Body of pancreas (tissue), 4 donors: ENCODE measurements around the gene VTN. TPM values are rescaled to one million over a fixed set of nuclear protein-coding genes. Genes with fewer than 3 reads are reported as not detected.

Experiments
- ATAC-seq: fragments of 150-250 bp; one replicate; pipeline ENCODE4 v1.9.1; 2016
- DNase-seq, 4 donors: peaks; one replicate each; pipeline ENCODE4 v3.0.0-alpha.2; 2019
- H3K27ac ChIP-seq, 4 donors: fragments of 200-600 bp; sonication (generic); 1 replicate in 3 of 4; 2 replicates in 1 of 4; pipeline versions ENCODE4 v1.5.1 to v1.6.1; 2016 to 2019; ENCODE audit warnings: mild to moderate bottlenecking in 1 of 4, mixed read lengths in 1 of 4, moderate library complexity in 1 of 4
- H3K27me3 ChIP-seq, 2 donors: fragments of 200-600 bp; sonication (generic); one replicate each; pipeline ENCODE4 v1.6.0; 2016; ENCODE audit warnings: mild to moderate bottlenecking in 1 of 2
- H3K36me3 ChIP-seq, 2 donors: fragments of 200-600 bp; sonication (generic); replicated peaks in 1 of 2; 2 replicates each; pipeline ENCODE4 v1.5.1; 2016; ENCODE audit warnings: low read depth in 2 of 2; ENCODE audit not compliant: insufficient read depth in 1 of 2
- H3K4me1 ChIP-seq: fragments of 200-600 bp; sonication (generic); one replicate; pipeline ENCODE4 v1.6.0; 2016
- H3K4me3 ChIP-seq, 2 donors: fragments of 200-600 bp; sonication (generic); 1 replicate in 1 of 2; 2 replicates in 1 of 2; pipeline ENCODE4 v1.5.1; 2016 to 2019
- H3K9me3 ChIP-seq, 3 donors: fragments of 200-600 bp; sonication (generic); 1 replicate in 2 of 3; 2 replicates in 1 of 3; pipeline ENCODE4 v1.5.1; 2016
- POLR2A ChIP-seq, 3 donors: fragments of 450-650 bp; IDR thresholded peaks; one replicate each; pipeline ENCODE4 v1.6.1; 2016; ENCODE audit warnings: antibody characterized with exemption in 3 of 3, mild to moderate bottlenecking in 2 of 3
- WGBS, 2 donors: methylation state at CpG; one replicate each; pipeline ENCODE4 v1.1.5; 2017; 5-methylcytosine and 5-hydroxymethylcytosine counted together
- intact Hi-C: fragments of 100-400 bp; cut with DNase I; formaldehyde crosslinking; loops from one replicate; pipeline ENCODE4 v1.15.1; 2023
- total RNA-seq, 2 donors: library from RNA; depleted of rRNA; stranded (reverse); fragments of >200 nt; gene quantifications; one replicate each; pipeline ENCODE4 v1.1.0, GENCODE V29; 2016
- TF ChIP-seq, protein P1 (sequence below), 7 experiments: fragments of 450-650 bp in 4 of 7; fragments of 200-600 bp in 3 of 7; sonication (generic) in 3 of 7; IDR thresholded peaks; one replicate each; pipeline ENCODE4 v1.5.1; 2016 to 2019; ENCODE audit warnings: antibody characterized with exemption in 7 of 7

Gene VTN
- total RNA-seq, 2 donors from 2014 or later: 4.2 to 6.6 TPM

DNA sequence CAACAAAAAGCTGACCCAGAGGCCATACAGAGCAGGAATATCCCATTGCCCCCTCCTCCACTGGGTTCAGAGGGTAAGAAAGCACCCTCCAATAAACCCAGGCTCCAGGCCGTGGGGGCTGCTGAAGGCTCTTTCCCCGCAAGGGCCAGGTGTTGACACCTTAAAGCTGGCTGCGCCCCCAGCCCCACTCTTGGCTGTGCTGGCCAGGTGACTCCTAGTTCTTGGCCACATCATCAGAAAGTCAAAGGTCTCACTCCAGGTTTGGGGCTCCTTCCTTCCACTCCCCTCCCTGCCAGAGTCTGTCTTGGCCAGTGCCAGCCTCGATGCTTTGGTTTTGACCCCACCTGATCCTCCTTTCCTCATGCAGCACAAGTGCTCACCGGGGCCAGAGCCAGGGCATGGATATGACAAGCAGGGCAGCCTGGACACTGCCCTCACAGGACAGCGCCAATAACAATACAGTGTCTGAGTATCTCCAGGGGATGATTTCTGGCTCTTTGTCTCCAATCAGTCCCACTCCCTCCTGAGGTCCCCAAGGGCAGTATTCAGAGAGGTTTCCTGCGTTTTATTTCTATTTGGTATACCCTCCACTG, 27.7 kb upstream of the VTN start:
- no peaks in the 10 kb centered on the region for H3K4me1 ChIP-seq
- no peak overlapping the region for H3K4me3 ChIP-seq
- H3K27ac ChIP-seq: no peak overlapping the region
- peaks cover 0 to 19% of the 10 kb centered on the region in 2 donors for H3K36me3 ChIP-seq
- intact Hi-C loops: no loop called here
- no peak for TF ChIP-seq POLR2A (IDR thresholded peaks at IDR 0.05)
- TF ChIP-seq, protein P1, sequence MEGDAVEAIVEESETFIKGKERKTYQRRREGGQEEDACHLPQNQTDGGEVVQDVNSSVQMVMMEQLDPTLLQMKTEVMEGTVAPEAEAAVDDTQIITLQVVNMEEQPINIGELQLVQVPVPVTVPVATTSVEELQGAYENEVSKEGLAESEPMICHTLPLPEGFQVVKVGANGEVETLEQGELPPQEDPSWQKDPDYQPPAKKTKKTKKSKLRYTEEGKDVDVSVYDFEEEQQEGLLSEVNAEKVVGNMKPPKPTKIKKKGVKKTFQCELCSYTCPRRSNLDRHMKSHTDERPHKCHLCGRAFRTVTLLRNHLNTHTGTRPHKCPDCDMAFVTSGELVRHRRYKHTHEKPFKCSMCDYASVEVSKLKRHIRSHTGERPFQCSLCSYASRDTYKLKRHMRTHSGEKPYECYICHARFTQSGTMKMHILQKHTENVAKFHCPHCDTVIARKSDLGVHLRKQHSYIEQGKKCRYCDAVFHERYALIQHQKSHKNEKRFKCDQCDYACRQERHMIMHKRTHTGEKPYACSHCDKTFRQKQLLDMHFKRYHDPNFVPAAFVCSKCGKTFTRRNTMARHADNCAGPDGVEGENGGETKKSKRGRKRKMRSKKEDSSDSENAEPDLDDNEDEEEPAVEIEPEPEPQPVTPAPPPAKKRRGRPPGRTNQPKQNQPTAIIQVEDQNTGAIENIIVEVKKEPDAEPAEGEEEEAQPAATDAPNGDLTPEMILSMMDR (IDR thresholded peaks at IDR 0.05): no peak
- ATAC-seq: no peak
- H3K27me3 ChIP-seq: no peaks in the 10 kb centered on the region
- 50 to 69% methylated on average over 4 to 7 of the region's 7 CpGs for WGBS, 2 donors
- no peaks in the 10 kb centered on the region for H3K9me3 ChIP-seq
- DNase-seq: no peak

DNA sequence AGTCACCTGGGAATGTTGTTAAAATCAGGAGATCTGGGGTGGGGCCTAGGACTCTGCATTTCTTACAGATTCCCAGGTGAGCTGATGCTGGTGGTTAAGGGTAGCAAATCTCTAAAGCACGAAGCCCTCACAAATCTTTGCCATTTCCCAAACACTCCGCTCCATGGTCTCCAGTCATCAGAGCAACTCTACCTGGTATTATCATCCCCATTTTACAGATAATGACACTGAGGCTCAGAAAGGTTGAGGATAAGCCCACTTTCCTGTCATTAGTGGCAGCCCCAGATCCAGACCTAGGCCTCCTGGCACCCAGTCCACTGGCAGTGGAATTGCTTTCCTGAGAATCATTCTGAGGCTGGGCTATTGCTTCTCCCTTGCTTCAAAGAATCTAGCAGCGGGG, 27.2 kb upstream of the VTN start:
- Histone ChIP-seq H3K4me3 (no peak overlapping the region), H3K27me3 (no peaks in the 10 kb centered on the region), H3K9me3 (no peaks in the 10 kb centered on the region), H3K4me1 (no peaks in the 10 kb centered on the region), H3K27ac (no peak overlapping the region), H3K36me3 (peaks cover 0 to 21% of the 10 kb centered on the region in 2 donors)
- intact Hi-C loops: no loop called here
- DNase-seq: no peak
- 87 to 95% methylated on average over 3 of the region's 3 CpGs for WGBS, 2 donors
- TF ChIP-seq, protein P1 (IDR thresholded peaks at IDR 0.05): no peak
- no peak for TF ChIP-seq POLR2A (IDR thresholded peaks at IDR 0.05)
- ATAC-seq: no peak

DNA sequence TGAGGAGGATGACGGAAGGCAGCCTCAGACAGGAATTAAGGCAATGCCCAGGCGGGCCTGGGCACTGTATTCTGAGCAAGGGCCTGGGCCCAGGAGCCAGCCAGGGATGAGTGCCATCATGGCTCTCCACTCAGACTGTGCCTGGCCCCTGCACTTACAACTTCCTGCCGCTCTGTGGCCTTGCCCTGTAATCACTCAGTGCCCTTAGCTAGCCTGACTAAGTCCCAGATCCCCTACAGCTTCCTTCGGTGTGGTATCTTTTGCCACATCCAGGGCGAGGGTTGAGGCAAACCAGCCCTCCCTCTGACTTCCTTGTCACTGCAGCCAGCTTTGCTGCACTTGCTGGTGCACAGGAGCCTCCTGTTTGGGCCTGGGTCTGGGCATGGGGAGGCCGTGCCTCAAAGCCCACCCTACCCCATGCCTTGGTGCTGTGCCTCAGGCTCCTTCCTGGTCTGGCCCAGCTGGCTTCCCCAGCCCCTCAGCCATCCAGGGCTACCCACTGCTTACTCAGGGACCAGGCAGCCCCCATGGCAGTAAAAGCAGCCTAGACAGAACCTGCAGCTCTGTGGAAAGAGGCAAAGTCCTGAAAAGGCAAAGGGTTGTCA, 26.6 kb upstream of the VTN start:
- H3K27ac ChIP-seq: no peak overlapping the region
- peaks cover 0 to 21% of the 10 kb centered on the region in 2 donors for H3K36me3 ChIP-seq
- no peak overlapping the region for H3K4me3 ChIP-seq
- no peaks in the 10 kb centered on the region for H3K4me1 ChIP-seq
- no peaks in the 10 kb centered on the region for H3K27me3 ChIP-seq
- intact Hi-C loops: no loop called here
- TF ChIP-seq, protein P1 (IDR thresholded peaks at IDR 0.05): no peak
- TF ChIP-seq POLR2A (IDR thresholded peaks at IDR 0.05): no peak
- ATAC-seq (no peak), DNase-seq (no peak)
- 86 to 88% methylated on average over 4 to 6 of the region's 6 CpGs for WGBS, 2 donors
- H3K9me3 ChIP-seq: no peaks in the 10 kb centered on the region

DNA sequence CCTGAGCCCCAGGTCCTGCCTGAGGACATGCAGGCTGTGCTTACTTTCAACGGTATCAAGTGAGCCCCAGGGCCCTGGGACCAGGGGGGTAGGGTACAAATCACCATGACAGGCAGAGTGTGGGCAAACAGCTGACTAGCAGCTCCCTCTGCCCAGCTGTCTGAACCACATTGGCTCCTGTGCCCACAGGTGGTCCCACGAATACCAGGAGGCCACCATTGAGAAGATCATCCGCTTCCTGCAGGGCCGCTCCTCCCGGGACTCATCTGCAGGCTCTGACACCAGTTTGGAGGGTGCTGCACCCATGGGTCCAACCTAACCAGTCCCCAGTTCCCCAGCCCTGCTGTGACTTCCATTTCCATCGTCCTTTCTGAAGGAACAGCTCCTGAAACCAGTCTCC, 25.9 kb upstream of the VTN start:
- no peaks in the 10 kb centered on the region for H3K9me3 ChIP-seq
- no peak overlapping the region for H3K27ac ChIP-seq
- intact Hi-C loops: no loop called here
- 86 to 87% methylated on average over 4 to 6 of the region's 6 CpGs for WGBS, 2 donors
- TF ChIP-seq POLR2A (IDR thresholded peaks at IDR 0.05): no peak
- TF ChIP-seq, protein P1 (IDR thresholded peaks at IDR 0.05): no peak
- H3K4me1 ChIP-seq: no peaks in the 10 kb centered on the region
- peaks cover 0 to 20% of the 10 kb centered on the region in 2 donors for H3K36me3 ChIP-seq
- no peak for DNase-seq
- H3K27me3 ChIP-seq: no peaks in the 10 kb centered on the region
- H3K4me3 ChIP-seq: no peak overlapping the region
- no peak for ATAC-seq

DNA sequence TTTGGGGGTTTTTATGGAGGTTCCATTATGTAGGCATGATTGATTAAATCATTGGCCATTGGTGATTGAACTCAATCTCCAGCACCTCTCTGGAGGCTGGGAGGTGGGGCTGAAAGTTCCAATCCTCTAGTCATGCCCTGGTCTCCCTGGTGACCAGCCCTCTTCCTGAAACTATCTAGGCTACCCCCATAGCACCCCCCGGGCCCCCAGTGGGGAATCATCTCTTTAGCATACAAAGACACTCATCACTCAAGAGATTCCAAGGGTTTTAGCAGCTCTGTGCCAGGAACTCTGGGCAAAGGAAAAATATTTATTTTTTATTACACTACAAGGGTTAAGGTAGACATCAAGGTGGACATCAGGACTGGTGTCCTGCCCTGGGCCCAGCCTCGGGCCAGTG, 25.3 kb upstream of the VTN start:
- ATAC-seq: no peak
- Histone ChIP-seq H3K27ac (no peak overlapping the region), H3K4me3 (no peak overlapping the region), H3K4me1 (no peaks in the 10 kb centered on the region), H3K9me3 (no peaks in the 10 kb centered on the region), H3K36me3 (peaks cover 0 to 22% of the 10 kb centered on the region in 2 donors), H3K27me3 (no peaks in the 10 kb centered on the region)
- TF ChIP-seq POLR2A (IDR thresholded peaks at IDR 0.05): no peak
- TF ChIP-seq, protein P1 (IDR thresholded peaks at IDR 0.05): no peak
- intact Hi-C loops: no loop called here
- DNase-seq: no peak
- WGBS, 2 donors: 50 to 51% methylated on average over 2 of the region's 2 CpGs
